Right atrium auricular region (tissue), 2 donors: ENCODE results near the gene ANKFY1. TPM values are rescaled to one million over a fixed set of nuclear protein-coding genes. Genes with fewer than 3 reads are reported as not detected.

Experiments used
- DNase-seq: peaks from one replicate; pipeline ENCODE4 v3.0.0-alpha.2; 2019; ENCODE audit warnings: low spot score
- H3K27ac ChIP-seq, 2 donors: fragments of 200-600 bp; sonication (generic); 1 replicate in 1 of 2; 2 replicates in 1 of 2; pipeline ENCODE4 v1.5.1; 2016 to 2019
- H3K27me3 ChIP-seq, 2 donors: fragments of 200-600 bp; sonication (generic); one replicate each; pipeline versions ENCODE4 v1.5.1 to v1.6.0; 2017 to 2019
- H3K36me3 ChIP-seq: fragments of 200-600 bp; sonication (generic); one replicate; pipeline ENCODE4 v1.5.1; 2016
- H3K4me1 ChIP-seq, 2 donors: fragments of 200-600 bp; sonication (generic); one replicate each; pipeline versions ENCODE4 v1.5.1 to v1.6.0; 2017 to 2019
- H3K4me3 ChIP-seq, 2 donors: fragments of 200-600 bp; sonication (generic); 1 replicate in 1 of 2; 2 replicates in 1 of 2; pipeline ENCODE4 v1.5.1; 2017 to 2019; ENCODE audit warnings: mild to moderate bottlenecking in 1 of 2, moderate library complexity in 1 of 2
- H3K9me3 ChIP-seq, 2 donors: fragments of 200-600 bp; sonication (generic); one replicate each; pipeline ENCODE4 v1.5.1; 2019
- total RNA-seq, 2 donors: library from RNA; depleted of rRNA; stranded (reverse); fragments of >200 nt; gene quantifications; one replicate each; pipeline ENCODE4 v1.1.0, GENCODE V29; 2016
- TF ChIP-seq, protein P1 (sequence below), 2 donors: fragments of 200-600 bp; sonication (generic); IDR thresholded peaks; one replicate each; pipeline ENCODE4 v1.5.1; 2019; ENCODE audit warnings: antibody characterized with exemption in 2 of 2

The ANKFY1 gene
- total RNA-seq, 2 donors from 2014 or later, result 13.9 to 16.7 TPM

DNA sequence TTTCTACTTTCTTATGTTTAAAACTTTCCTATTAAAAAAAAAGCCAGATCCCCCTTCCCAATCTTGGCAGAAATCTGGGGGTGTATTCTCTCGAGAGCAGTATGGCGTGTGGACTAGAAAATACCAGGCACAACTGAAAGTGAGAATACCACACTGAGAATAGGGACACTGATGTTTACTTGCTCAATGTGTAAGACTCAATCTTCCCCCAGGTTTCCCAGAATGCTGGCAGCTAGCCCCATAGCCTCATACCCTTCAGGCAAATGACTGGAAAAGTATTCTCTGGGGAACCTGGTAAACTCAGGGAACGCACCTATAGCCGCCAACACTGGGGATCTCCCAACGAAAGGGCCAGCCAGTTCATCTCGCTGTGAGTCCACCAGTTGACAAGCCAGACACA is 136.2 kb downstream of the ANKFY1 start:
- TF ChIP-seq, protein P1, sequence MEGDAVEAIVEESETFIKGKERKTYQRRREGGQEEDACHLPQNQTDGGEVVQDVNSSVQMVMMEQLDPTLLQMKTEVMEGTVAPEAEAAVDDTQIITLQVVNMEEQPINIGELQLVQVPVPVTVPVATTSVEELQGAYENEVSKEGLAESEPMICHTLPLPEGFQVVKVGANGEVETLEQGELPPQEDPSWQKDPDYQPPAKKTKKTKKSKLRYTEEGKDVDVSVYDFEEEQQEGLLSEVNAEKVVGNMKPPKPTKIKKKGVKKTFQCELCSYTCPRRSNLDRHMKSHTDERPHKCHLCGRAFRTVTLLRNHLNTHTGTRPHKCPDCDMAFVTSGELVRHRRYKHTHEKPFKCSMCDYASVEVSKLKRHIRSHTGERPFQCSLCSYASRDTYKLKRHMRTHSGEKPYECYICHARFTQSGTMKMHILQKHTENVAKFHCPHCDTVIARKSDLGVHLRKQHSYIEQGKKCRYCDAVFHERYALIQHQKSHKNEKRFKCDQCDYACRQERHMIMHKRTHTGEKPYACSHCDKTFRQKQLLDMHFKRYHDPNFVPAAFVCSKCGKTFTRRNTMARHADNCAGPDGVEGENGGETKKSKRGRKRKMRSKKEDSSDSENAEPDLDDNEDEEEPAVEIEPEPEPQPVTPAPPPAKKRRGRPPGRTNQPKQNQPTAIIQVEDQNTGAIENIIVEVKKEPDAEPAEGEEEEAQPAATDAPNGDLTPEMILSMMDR (IDR thresholded peaks at IDR 0.05), result no peak
- Histone ChIP-seq H3K27ac (no peak overlapping the region), H3K27me3 (no peaks in the 10 kb centered on the region), H3K9me3 (no peaks in the 10 kb centered on the region), H3K36me3 (peaks cover 12% of the 10 kb centered on the region), H3K4me3 (no peak overlapping the region), H3K4me1 (peaks cover 0 to 6% of the 10 kb centered on the region in 2 donors)
- DNase-seq, result no peak

DNA sequence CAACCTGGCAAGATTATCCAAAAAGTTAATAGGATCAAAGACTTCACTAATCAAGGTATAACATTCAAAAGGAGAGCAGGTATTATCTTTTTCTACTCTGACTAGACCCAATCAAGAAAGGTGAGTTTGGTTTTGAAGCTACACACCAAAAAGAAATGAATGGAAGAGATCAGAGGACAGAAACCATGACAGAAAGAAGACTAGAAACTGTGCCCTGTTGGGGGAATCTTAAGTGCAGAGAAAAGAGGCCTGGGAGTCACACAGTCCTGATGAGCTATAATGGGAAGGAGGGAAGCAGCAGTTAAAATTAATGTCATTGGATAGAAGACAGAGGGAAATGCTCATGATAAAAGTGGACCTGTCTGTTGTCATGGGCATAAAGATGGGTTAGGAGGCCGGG is 138.2 kb downstream of the ANKFY1 start:
- H3K4me3 ChIP-seq, result no peak overlapping the region
- no peaks in the 10 kb centered on the region for H3K9me3 ChIP-seq
- H3K27me3 ChIP-seq, result no peaks in the 10 kb centered on the region
- TF ChIP-seq, protein P1 (IDR thresholded peaks at IDR 0.05), result no peak
- H3K4me1 ChIP-seq, result peaks cover 0 to 3% of the 10 kb centered on the region in 2 donors
- H3K27ac ChIP-seq, result no peak overlapping the region
- peaks cover 23% of the 10 kb centered on the region for H3K36me3 ChIP-seq
- no peak for DNase-seq

DNA sequence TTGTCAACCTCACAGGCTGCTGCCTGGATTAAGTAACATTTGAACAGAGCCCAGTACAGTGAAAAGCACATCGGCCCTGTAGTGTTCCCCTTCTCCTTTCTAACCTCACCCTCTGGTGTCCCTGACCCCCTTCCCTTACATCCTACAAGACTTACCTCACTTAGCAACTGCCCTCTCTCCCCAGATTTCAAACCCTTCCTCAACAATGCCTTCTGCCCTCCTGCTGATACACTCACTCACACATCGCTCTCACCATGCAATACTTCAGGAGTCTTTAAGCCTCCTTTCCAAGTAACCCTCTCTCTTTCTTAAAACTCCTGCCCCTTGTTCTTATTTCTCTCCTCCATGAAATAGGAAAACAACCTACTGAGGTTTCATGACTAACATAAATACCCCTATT is 138.8 kb downstream of the ANKFY1 start:
- H3K36me3 ChIP-seq, result peaks cover 23% of the 10 kb centered on the region

DNA sequence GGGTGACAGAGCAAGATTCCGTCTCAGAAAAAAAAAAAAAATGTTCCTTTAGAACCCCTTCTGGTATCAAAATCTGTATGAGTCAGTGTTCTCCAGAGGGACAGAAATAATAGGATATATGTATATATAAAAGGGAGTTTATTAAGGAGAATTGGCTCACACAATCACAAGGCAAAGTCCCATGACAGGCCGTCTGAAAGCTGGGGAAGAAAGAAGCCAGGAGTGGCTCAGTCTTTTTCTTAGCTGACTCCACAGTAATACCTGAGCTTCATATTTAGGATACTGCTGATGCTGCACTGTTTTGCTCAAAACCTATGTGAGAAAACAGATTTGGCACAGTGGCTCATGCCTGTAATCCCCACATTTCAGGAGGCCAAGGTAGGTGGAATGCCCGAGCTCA is 143.4 kb downstream of the ANKFY1 start:
- Histone ChIP-seq H3K9me3 (no peaks in the 10 kb centered on the region), H3K4me1 (no peaks in the 10 kb centered on the region), H3K4me3 (no peak overlapping the region), H3K27ac (no peak overlapping the region), H3K36me3 (peaks cover 40% of the 10 kb centered on the region), H3K27me3 (no peaks in the 10 kb centered on the region)
- TF ChIP-seq, protein P1 (IDR thresholded peaks at IDR 0.05), result no peak
- DNase-seq, result no peak

More for the DNA sequence above, 138.8 kb downstream of the ANKFY1 start:
- Histone ChIP-seq H3K27me3 (no peaks in the 10 kb centered on the region), H3K27ac (no peak overlapping the region), H3K4me3 (no peak overlapping the region), H3K9me3 (no peaks in the 10 kb centered on the region), H3K4me1 (no peaks in the 10 kb centered on the region)
- DNase-seq, result no peak
- TF ChIP-seq, protein P1 (IDR thresholded peaks at IDR 0.05), result no peak

DNA sequence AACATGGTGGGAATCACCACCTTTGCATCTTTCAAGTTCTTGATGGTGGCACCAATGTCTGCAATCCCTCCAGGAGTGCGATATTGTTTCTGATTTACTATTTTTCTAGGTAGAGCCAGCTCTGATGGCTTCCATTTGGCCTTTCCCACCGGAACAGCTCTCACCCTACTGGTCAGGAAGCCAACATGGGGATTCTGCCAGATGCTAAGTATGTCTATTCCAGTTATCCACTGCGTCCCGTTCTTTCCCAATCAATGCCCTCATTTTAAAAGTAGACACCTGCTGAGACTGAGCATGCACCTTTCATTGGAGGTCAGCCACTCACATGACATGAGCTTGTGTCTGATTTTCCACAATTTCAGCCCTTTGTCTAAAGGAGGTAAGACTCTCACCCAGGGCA is 144.5 kb downstream of the ANKFY1 start:
- no peak for DNase-seq
- no peaks in the 10 kb centered on the region for H3K9me3 ChIP-seq
- no peaks in the 10 kb centered on the region for H3K4me1 ChIP-seq
- TF ChIP-seq, protein P1 (IDR thresholded peaks at IDR 0.05), result no peak
- H3K27me3 ChIP-seq, result no peaks in the 10 kb centered on the region
- H3K36me3 ChIP-seq, result peaks cover 40% of the 10 kb centered on the region
- H3K27ac ChIP-seq, result no peak overlapping the region
- no peak overlapping the region for H3K4me3 ChIP-seq

DNA sequence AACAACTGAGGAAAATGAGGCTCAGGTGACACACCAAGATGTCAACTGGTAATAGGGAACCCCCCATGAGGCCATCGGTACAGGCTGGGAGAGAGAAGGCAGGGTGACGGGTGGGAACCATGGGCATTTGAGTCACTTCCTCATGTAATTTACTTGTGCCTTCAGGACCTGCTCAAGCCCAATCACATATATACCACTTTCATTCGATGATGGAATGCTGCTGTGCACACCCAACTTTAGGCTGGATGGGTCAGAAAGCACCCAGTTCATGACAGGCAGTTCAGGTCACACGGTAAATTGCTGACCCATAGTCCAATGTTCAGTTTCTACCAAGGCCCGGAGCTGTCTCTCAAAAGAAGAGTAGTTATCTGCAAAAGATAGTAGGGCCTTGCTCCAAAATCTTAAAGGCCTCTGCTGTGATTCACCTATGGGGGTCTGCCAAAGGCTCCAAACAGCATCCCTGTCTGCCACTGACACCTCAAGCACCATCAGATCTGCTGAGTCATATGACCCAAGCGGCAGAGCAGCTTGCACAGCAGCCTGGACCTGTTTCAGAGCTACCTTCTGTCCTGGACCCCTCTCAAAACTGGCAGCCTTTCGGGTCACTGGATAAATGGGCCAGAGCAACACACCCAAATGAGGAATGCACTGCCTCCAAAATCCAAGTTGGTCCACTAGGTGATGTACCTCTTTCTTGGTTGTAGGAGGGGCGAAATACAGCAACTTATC is 145.6 kb downstream of the ANKFY1 start:
- Histone ChIP-seq H3K4me3 (no peak overlapping the region), H3K36me3 (peaks cover 39% of the 10 kb centered on the region), H3K9me3 (no peaks in the 10 kb centered on the region), H3K4me1 (no peaks in the 10 kb centered on the region), H3K27me3 (no peaks in the 10 kb centered on the region), H3K27ac (no peak overlapping the region)
- TF ChIP-seq, protein P1 (IDR thresholded peaks at IDR 0.05), result no peak
- no peak for DNase-seq
